ENCODE data around the gene MSANTD2. TPM values are rescaled to one million over a fixed set of nuclear protein-coding genes. Genes with fewer than 3 reads are reported as not detected.

Gene MSANTD2
- total and polyA plus RNA-seq, 2 donors (not counting 1 experiment from before 2014, with no cell fraction given) = 11.1 to 26.8 TPM

DNA sequence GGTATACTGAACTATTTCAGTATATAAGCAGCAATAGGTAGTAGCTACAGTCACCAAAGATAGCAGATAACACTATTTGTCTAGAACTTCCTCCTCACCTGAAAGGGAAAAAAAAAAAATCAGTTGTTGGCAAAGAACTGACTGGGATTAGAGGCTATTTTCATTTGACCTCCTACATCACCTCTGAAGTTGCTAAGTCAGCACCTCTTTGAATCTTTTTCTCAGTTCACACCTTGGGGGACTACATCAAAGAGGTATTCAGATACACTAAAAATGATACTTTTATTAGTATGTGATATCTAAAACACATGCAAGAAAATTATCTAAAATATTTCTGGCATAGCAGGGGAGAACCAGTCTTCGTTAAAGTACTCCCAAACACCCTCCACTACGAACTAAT lies 16.2 kb downstream of the MSANTD2 start:
- Histone ChIP-seq H3K79me2 (ENCODE audit: control insufficient read depth, insufficient read depth, low read length) (peaks cover 23% of the 10 kb centered on the region), H3K4me2 (replicated peaks; ENCODE audit: low read depth, low read length, poor library complexity, severe bottlenecking) (no peak overlapping the region), H2AFZ (ENCODE audit: insufficient read depth, low read depth, low read length, poor library complexity, severe bottlenecking) (no peak overlapping the region), H3K9ac (ENCODE audit: low read length) (no peak overlapping the region), H3K4me1 (ENCODE audit: control insufficient read depth in 2 of 2, insufficient read depth in 2 of 2, low read length in 2 of 2) (no peaks in the 10 kb centered on the region), H3K27me3 (replicated peaks in 1 of 4; ENCODE audit: control extremely low read depth in 1 of 4, control insufficient read depth in 3 of 4, insufficient read depth in 4 of 4, low read length in 3 of 4) (no peaks in the 10 kb centered on the region), H3K36me3 (replicated peaks in 1 of 2; ENCODE audit: control extremely low read depth in 1 of 2, control insufficient read depth in 1 of 2, extremely low read depth in 1 of 2, insufficient read depth in 2 of 2, low read length in 1 of 2) (no peaks in the 10 kb centered on the region), H3K9me3 (ENCODE audit: control extremely low read depth in 1 of 3, control insufficient read depth in 2 of 3, insufficient read depth in 1 of 3, low read length in 2 of 3) (no peaks in the 10 kb centered on the region), H3K4me3 (ENCODE audit: control extremely low read depth in 1 of 5, extremely low read depth in 1 of 5, insufficient read depth in 1 of 5, low read depth in 2 of 5, low read length in 4 of 5) (no peak overlapping the region), H3K27ac (ENCODE audit: low read length in 2 of 2) (no peak overlapping the region), H4K20me1 (ENCODE audit: control insufficient read depth, insufficient read depth, low read length, poor library complexity, severe bottlenecking) (peaks cover 12% of the 10 kb centered on the region)
- no peak for DNase-seq
- 100% methylated on average over 2 of the region's 2 CpGs for WGBS (ENCODE audit: insufficient coverage)
- H3K27ac Mint-ChIP-seq = no peak overlapping the region
- no peaks in the 10 kb centered on the region for H3K27me3 Mint-ChIP-seq
- no peak for ATAC-seq (ENCODE audit: low read depth)
- CTCF ChIA-PET = interaction anchor here (0.8 to 1.3 kb wide), 3 partner anchors 11 to 115 kb away, joined by 3 read pairs; no protein-coding TSS in a partner anchor
- POLR2A ChIA-PET = no interaction called here
- H3K9me3 Mint-ChIP-seq (ENCODE audit: insufficient read depth) = no peaks in the 10 kb centered on the region
- no peak for TF ChIP-seq EZH2 (IDR thresholded peaks at IDR 0.05; ENCODE audit: borderline replicate concordance, insufficient read depth, low read depth, low read length, poor library complexity, severe bottlenecking)
- TF ChIP-seq, protein P1, sequence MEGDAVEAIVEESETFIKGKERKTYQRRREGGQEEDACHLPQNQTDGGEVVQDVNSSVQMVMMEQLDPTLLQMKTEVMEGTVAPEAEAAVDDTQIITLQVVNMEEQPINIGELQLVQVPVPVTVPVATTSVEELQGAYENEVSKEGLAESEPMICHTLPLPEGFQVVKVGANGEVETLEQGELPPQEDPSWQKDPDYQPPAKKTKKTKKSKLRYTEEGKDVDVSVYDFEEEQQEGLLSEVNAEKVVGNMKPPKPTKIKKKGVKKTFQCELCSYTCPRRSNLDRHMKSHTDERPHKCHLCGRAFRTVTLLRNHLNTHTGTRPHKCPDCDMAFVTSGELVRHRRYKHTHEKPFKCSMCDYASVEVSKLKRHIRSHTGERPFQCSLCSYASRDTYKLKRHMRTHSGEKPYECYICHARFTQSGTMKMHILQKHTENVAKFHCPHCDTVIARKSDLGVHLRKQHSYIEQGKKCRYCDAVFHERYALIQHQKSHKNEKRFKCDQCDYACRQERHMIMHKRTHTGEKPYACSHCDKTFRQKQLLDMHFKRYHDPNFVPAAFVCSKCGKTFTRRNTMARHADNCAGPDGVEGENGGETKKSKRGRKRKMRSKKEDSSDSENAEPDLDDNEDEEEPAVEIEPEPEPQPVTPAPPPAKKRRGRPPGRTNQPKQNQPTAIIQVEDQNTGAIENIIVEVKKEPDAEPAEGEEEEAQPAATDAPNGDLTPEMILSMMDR (IDR thresholded peaks at IDR 0.05) = no peak
- H3K4me1 Mint-ChIP-seq = no peaks in the 10 kb centered on the region
- intact Hi-C loops (cut with micrococcal nuclease) = no loop called here
- no peak overlapping the region for H3K4me3 Mint-ChIP-seq

DNA sequence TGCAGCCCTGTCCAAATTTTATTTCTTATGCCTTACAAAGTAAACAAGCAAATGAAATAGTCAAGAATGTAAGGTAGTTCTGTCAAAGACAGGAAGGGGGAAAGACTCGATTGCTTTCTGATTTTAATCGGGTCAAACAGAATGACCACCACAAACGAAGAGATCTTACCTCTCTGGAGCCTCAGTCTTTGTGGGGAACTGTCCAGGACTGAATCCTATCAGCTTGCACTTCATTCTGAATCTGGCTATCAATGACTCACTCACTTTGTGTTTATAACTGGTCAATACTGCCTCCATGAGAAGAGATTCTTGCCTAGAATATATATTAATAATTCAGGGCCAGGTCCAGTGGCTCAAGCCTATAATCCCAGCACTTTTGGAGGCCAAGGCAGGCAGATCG lies 17.2 kb downstream of the MSANTD2 start:
- H4K20me1 ChIP-seq (ENCODE audit: control insufficient read depth, insufficient read depth, low read length, poor library complexity, severe bottlenecking) = peaks cover 12% of the 10 kb centered on the region
- ATAC-seq (ENCODE audit: low read depth) (no peak), DNase-seq (no peak)
- TF ChIP-seq, protein P1 (IDR thresholded peaks at IDR 0.05) = no peak
- TF ChIP-seq EZH2 (IDR thresholded peaks at IDR 0.05; ENCODE audit: borderline replicate concordance, insufficient read depth, low read depth, low read length, poor library complexity, severe bottlenecking) = no peak
- no peaks in the 10 kb centered on the region for H3K9me3 ChIP-seq (ENCODE audit: control extremely low read depth in 1 of 3, control insufficient read depth in 2 of 3, insufficient read depth in 1 of 3, low read length in 2 of 3)
- H3K4me2 ChIP-seq (replicated peaks; ENCODE audit: low read depth, low read length, poor library complexity, severe bottlenecking) = no peak overlapping the region
- intact Hi-C loops (cut with micrococcal nuclease) = no loop called here
- Mint-ChIP-seq H3K9me3 (ENCODE audit: insufficient read depth) (no peaks in the 10 kb centered on the region), H3K4me1 (no peaks in the 10 kb centered on the region), H3K27me3 (no peaks in the 10 kb centered on the region), H3K27ac (no peak overlapping the region), H3K4me3 (no peak overlapping the region)
- WGBS (ENCODE audit: insufficient coverage) = 93% methylated on average over 3 of the region's 4 CpGs
- no peaks in the 10 kb centered on the region for H3K27me3 ChIP-seq (replicated peaks in 1 of 4; ENCODE audit: control extremely low read depth in 1 of 4, control insufficient read depth in 3 of 4, insufficient read depth in 4 of 4, low read length in 3 of 4)
- no peak overlapping the region for H3K27ac ChIP-seq (ENCODE audit: low read length in 2 of 2)
- no peak overlapping the region for H2AFZ ChIP-seq (ENCODE audit: insufficient read depth, low read depth, low read length, poor library complexity, severe bottlenecking)
- H3K4me3 ChIP-seq (ENCODE audit: control extremely low read depth in 1 of 5, extremely low read depth in 1 of 5, insufficient read depth in 1 of 5, low read depth in 2 of 5, low read length in 4 of 5) = no peak overlapping the region
- H3K9ac ChIP-seq (ENCODE audit: low read length) = no peak overlapping the region
- no peaks in the 10 kb centered on the region for H3K36me3 ChIP-seq (replicated peaks in 1 of 2; ENCODE audit: control extremely low read depth in 1 of 2, control insufficient read depth in 1 of 2, extremely low read depth in 1 of 2, insufficient read depth in 2 of 2, low read length in 1 of 2)
- CTCF ChIA-PET = interaction anchor here (0.9 to 2.0 kb wide), 7 partner anchors 8 to 138 kb away, joined by 3 to 7 read pairs (median 5); no protein-coding TSS in a partner anchor
- H3K79me2 ChIP-seq (ENCODE audit: control insufficient read depth, insufficient read depth, low read length) = peaks cover 26% of the 10 kb centered on the region
- POLR2A ChIA-PET = no interaction called here
- no peaks in the 10 kb centered on the region for H3K4me1 ChIP-seq (ENCODE audit: control insufficient read depth in 2 of 2, insufficient read depth in 2 of 2, low read length in 2 of 2)

Data from B cell (primary cell).